Measurements from ENCODE around the gene LIN9. TPM values are rescaled to one million over a fixed set of nuclear protein-coding genes. Genes with fewer than 3 reads are reported as not detected.
"Not testable (repeated sequence)": the region's sequence is repeated elsewhere in the genome, so short reads cannot be mapped to it uniquely, and the experiment has no call there.

LIN9 gene
- total RNA-seq, 4 donors from 2014 or later: 1.00 to 3.2 (median 2.3) TPM; not detected in 1

GRCh38 chr1:226274138-226274537 lies 34.8 kb downstream of the LIN9 start:
- 88 to 91% methylated on average over 1 of the region's 1 CpG for WGBS, 2 donors (ENCODE audit: low coverage in 1 of 2)
- intact Hi-C loops (cut with DNase I; ENCODE audit: low total_unique reads) (no loop called here), in situ Hi-C loops (cut with MboI; ENCODE audit: low pct_ligation_motif_present in 1 of 4, low pct_unique_long_range_greater_than_20kb in 1 of 4, low sequenced_read_pairs in 3 of 4) (no loop called here)
- H3K27ac ChIP-seq: no peak overlapping the region
- peaks cover 0 to 1% (median 0%) of the 10 kb centered on the region in 4 donors for H3K4me1 ChIP-seq
- DNase-seq: no peak
- H3K4me3 ChIP-seq: no peak overlapping the region
- TF ChIP-seq POLR2AphosphoS5 (IDR thresholded peaks at IDR 0.05) (no peak), EP300 (IDR thresholded peaks at IDR 0.05; ENCODE audit: low read depth) (no peak), POLR2A (IDR thresholded peaks at IDR 0.05) (no peak), CTCF (IDR thresholded peaks at IDR 0.05) (no peak)
- no peaks in the 10 kb centered on the region for H3K27me3 ChIP-seq
- no peaks in the 10 kb centered on the region for H3K36me3 ChIP-seq
- H3K9me3 ChIP-seq: no peaks in the 10 kb centered on the region

GRCh38 chr1:226272233-226272902 lies 36.6 kb downstream of the LIN9 start:
- intact Hi-C loops (cut with DNase I; ENCODE audit: low total_unique reads); H3K4me1 ChIP-seq; H3K27ac ChIP-seq; DNase-seq; H3K27me3 ChIP-seq; H3K4me3 ChIP-seq; in situ Hi-C loops (cut with MboI; ENCODE audit: low pct_ligation_motif_present in 1 of 4, low pct_unique_long_range_greater_than_20kb in 1 of 4, low sequenced_read_pairs in 3 of 4); H3K9me3 ChIP-seq; H3K36me3 ChIP-seq: not testable (repeated sequence)
- WGBS, 2 donors (ENCODE audit: low coverage in 1 of 2): 81 to 97% methylated on average over 2 to 7 of the region's 8 CpGs

GRCh38 chr1:226268421-226269124 lies 40.4 kb downstream of the LIN9 start:
- H3K27ac ChIP-seq: no peak overlapping the region
- intact Hi-C loops (cut with DNase I; ENCODE audit: low total_unique reads): no loop called here

GRCh38 chr1:226261818-226262217 lies 47.1 kb downstream of the LIN9 start:
- H3K27ac ChIP-seq: no peak overlapping the region
- H3K27me3 ChIP-seq: no peaks in the 10 kb centered on the region
- TF ChIP-seq POLR2A (IDR thresholded peaks at IDR 0.05): no peak
- TF ChIP-seq POLR2AphosphoS5 (IDR thresholded peaks at IDR 0.05): no peak
- no peak for TF ChIP-seq EP300 (IDR thresholded peaks at IDR 0.05; ENCODE audit: low read depth)
- TF ChIP-seq CTCF (IDR thresholded peaks at IDR 0.05): no peak
- H3K36me3 ChIP-seq: peaks cover 0 to 4% (median 0%) of the 10 kb centered on the region in 4 donors
- WGBS, 2 donors (ENCODE audit: low coverage in 1 of 2): 94% methylated on average over 1 of the region's 1 CpG; no CpG with 5 or more reads in 1 of the 2 donors
- no peaks in the 10 kb centered on the region for H3K4me1 ChIP-seq
- intact Hi-C loops (cut with DNase I; ENCODE audit: low total_unique reads): no loop called here
- no peak overlapping the region for H3K4me3 ChIP-seq
- DNase-seq: no peak
- peaks cover 0 to 2% of the 10 kb centered on the region in 2 donors for H3K9me3 ChIP-seq
- in situ Hi-C loops (cut with MboI; ENCODE audit: low pct_ligation_motif_present in 1 of 4, low pct_unique_long_range_greater_than_20kb in 1 of 4, low sequenced_read_pairs in 3 of 4): no loop called here

More at GRCh38 chr1:226268421-226269124, 40.4 kb downstream of the LIN9 start:
- Histone ChIP-seq H3K36me3 (peaks cover 0 to 4% (median 0%) of the 10 kb centered on the region in 4 donors), H3K4me1 (peaks cover 0 to 9% (median 0%) of the 10 kb centered on the region in 4 donors), H3K27me3 (no peaks in the 10 kb centered on the region), H3K4me3 (no peak overlapping the region), H3K9me3 (no peaks in the 10 kb centered on the region)
- WGBS, 2 donors (ENCODE audit: low coverage in 1 of 2): 55 to 78% methylated on average over 1 to 3 of the region's 3 CpGs
- in situ Hi-C loops (cut with MboI; ENCODE audit: low pct_ligation_motif_present in 1 of 4, low pct_unique_long_range_greater_than_20kb in 1 of 4, low sequenced_read_pairs in 3 of 4): no loop called here
- TF ChIP-seq EP300 (IDR thresholded peaks at IDR 0.05; ENCODE audit: low read depth) (no peak), POLR2AphosphoS5 (IDR thresholded peaks at IDR 0.05) (no peak), POLR2A (IDR thresholded peaks at IDR 0.05) (no peak), CTCF (IDR thresholded peaks at IDR 0.05) (no peak)
- no peak for DNase-seq
